PFSK-1 (cell line): Measurements from ENCODE around the gene PTPRN2.

Experiments used
- FOXP2 ChIP-seq: optimal IDR thresholded peaks from 2 replicates; pipeline ENCODE3; 2011; ENCODE audit warnings: borderline replicate concordance, control low read depth, inconsistent platforms; ENCODE audit not compliant: insufficient read depth; ENCODE audit errors: extremely low read length, extremely low read depth
- POLR2AphosphoS5 ChIP-seq: IDR thresholded peaks from 2 replicates; pipeline ENCODE4 v1.6.1; 2012; ENCODE audit warnings: low read depth, mild to moderate bottlenecking, control low read depth, low read length, moderate library complexity
- SIN3A ChIP-seq: IDR thresholded peaks from 2 replicates; pipeline ENCODE4 v1.6.1; 2012; ENCODE audit warnings: mild to moderate bottlenecking, low read length, moderate library complexity, borderline replicate concordance; ENCODE audit not compliant: insufficient read depth
- TAF1 ChIP-seq: IDR thresholded peaks from 2 replicates; pipeline ENCODE4 v1.6.1; 2012; ENCODE audit warnings: low read length, control low read depth, borderline replicate concordance; ENCODE audit not compliant: insufficient read depth
- TF ChIP-seq, protein P1 (sequence below), 2 experiments: IDR thresholded peaks; 2 replicates each; pipeline versions ENCODE4 v1.6.1 to v1.8.0; 2011 to 2012; ENCODE audit warnings: low read depth in 2 of 2, low read length in 2 of 2, control low read depth in 1 of 2, inconsistent platforms in 1 of 2, mild to moderate bottlenecking in 1 of 2, moderate library complexity in 1 of 2; ENCODE audit not compliant: insufficient read depth in 1 of 2

PTPRN2 gene

DNA sequence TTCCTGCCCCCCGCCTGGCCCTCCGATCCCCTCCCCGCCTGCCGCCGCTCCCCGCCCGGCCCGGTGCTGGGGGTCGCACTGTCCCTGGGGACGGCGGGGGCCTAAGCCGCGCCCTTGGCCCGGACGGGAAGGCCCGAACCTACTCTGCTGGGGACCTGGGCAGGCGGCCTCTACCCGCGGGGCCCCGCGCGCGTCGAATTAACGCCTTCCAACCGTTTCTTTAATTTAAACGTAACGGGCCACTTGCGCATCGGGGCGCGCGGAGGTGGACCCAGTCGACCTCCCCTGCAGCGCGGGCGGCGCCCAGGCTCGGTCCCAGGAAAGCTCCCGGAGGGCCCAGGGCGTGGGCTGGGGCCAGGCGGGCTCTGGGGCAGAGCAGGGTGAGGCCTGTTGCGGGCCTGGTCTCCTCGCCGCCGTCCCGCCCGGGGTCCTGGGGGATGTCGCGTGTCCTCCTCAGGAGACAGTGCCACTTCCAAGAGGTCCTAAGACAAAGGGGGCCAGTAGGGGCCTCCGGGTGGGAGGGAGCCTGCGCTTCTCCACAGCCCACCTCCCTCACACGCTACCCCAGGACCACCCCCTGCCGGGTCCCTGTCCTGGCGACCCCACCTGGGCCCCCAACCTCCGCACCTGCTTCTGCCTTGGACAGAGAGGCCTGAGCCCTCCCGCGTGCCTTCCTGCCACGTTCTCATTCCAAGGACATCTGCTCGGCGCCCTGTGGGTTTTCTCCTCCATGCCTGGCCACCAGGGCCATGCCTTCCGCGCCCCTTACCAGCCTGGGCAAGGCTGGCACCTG lies 658 bp upstream of the PTPRN2 start:
- TF ChIP-seq SIN3A: no peak
- TF ChIP-seq POLR2AphosphoS5: no peak
- no peak for TF ChIP-seq FOXP2
- TF ChIP-seq TAF1: no peak
- TF ChIP-seq, protein P1, sequence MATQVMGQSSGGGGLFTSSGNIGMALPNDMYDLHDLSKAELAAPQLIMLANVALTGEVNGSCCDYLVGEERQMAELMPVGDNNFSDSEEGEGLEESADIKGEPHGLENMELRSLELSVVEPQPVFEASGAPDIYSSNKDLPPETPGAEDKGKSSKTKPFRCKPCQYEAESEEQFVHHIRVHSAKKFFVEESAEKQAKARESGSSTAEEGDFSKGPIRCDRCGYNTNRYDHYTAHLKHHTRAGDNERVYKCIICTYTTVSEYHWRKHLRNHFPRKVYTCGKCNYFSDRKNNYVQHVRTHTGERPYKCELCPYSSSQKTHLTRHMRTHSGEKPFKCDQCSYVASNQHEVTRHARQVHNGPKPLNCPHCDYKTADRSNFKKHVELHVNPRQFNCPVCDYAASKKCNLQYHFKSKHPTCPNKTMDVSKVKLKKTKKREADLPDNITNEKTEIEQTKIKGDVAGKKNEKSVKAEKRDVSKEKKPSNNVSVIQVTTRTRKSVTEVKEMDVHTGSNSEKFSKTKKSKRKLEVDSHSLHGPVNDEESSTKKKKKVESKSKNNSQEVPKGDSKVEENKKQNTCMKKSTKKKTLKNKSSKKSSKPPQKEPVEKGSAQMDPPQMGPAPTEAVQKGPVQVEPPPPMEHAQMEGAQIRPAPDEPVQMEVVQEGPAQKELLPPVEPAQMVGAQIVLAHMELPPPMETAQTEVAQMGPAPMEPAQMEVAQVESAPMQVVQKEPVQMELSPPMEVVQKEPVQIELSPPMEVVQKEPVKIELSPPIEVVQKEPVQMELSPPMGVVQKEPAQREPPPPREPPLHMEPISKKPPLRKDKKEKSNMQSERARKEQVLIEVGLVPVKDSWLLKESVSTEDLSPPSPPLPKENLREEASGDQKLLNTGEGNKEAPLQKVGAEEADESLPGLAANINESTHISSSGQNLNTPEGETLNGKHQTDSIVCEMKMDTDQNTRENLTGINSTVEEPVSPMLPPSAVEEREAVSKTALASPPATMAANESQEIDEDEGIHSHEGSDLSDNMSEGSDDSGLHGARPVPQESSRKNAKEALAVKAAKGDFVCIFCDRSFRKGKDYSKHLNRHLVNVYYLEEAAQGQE (IDR thresholded peaks at IDR 0.05; ENCODE audit: insufficient read depth in 1 of 2, low read depth in 2 of 2, low read length in 2 of 2): no peak

DNA sequence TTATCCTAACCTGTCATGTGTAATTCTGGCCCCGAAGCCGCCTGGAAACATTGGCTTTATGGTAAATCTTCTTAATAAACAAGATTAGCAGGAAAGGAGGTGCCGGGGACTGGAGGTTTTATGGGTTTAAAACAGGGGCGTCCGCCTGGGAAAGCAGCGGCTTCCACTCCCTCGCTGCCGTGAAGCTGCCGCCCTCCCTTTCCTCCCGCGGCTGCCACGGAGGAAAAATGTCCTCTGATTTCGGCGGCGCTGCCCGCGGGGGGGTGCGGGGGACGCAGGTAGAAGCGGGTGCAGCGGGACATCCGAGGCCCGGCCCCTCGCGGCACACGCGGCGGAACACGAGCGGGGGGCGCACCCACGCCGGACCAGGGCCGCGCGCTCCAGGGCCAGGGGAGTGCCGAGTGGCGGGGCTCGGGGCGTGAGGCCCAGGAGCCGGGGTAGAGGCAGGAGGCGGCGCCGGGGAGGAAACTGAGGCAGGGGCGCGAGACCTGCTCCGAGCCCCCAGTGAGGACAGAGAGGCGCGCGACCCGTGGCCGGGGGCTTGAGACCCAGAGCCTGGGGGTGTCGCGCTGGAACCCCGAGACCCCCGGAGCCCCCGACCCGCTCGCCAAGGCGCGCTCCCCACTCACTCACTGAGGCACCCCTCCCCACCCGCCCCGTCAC lies 993 bp downstream of the PTPRN2 start:
- TF ChIP-seq TAF1 (no peak), POLR2AphosphoS5 (no peak), FOXP2 (no peak), SIN3A (no peak)
- TF ChIP-seq, protein P1 (IDR thresholded peaks at IDR 0.05; ENCODE audit: insufficient read depth in 1 of 2, low read depth in 2 of 2, low read length in 2 of 2): no peak

DNA sequence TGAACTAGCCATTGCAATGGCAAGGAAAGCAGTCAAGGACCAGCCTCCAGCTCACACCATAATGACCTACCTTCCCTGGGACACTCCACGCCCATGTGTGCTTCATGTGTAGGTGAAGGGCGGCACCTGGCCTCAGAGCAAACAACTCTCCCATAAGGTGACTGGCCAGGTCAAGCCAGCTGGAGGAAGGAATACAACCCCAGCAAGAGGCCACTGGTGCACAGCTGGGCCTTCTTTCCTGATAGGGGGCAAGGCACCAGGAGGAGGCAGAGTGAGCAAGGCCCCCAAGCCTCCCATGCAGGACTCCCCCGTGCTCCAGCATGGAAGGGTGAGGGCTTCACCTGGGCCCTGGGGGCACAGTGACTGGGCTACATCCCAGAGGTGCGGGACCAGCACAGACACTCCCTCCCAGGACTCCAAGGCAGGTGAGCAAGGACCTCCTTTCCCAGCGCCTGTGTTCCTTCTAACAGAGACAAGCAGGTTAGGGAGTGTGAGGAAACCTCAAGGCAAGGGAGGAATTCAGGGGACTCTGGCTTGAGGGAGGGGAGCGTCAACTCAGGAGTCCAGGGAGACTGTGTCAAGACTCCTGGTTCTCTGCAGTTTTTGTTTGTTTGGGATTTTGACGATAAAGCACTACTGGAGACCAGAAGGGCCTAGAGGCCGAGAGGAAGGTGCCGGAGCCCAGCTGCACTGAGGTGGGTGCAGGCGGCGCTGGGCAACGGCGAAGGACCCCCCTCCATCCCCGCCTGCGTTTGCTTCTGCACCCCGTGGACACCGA lies 1.7 kb downstream of the PTPRN2 start:
- TF ChIP-seq POLR2AphosphoS5 (no peak), TAF1 (no peak), SIN3A (no peak)

DNA sequence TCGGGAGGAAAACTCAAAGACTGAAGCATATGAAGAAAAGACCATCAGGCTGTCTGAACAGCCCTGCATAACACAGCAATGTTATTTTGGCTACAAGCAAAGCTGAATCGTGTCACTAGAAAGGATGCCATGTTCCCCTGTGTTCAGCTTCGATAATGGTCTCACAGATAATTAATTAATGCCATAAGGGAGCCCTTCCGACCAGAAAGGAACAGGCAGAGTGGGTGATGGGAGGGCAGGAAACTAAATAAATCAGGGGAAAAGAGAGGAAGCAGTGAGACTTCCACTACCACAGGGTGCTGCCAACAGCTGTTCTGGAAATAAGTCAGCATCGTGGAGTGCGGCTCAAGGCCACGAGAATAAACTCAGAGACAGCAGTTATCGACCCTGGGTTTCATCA lies 3.2 kb downstream of the PTPRN2 start:
- TF ChIP-seq TAF1 (no peak), POLR2AphosphoS5 (no peak), FOXP2 (no peak), SIN3A (no peak)
- TF ChIP-seq, protein P1 (IDR thresholded peaks at IDR 0.05; ENCODE audit: insufficient read depth in 1 of 2, low read depth in 2 of 2, low read length in 2 of 2): no peak

DNA sequence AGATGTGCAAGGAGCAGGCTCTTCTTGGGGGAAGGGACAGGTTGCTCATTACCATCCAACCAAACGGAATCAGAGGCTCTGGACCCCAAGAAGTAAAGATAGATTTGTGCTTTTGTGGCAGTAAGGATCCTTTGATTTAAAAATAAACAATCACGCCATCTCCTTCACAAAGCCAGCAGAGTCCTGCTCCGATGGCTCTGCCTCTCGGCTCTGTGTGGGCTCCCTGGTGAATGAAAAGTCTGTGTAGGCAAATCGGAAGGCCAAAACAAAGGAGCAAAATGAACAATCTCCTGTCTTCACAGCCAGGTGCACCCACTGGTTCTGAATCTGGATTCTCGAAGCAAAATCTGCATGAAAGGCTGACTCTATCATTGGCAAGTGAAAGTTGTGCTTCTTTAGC lies 3.8 kb downstream of the PTPRN2 start:
- TF ChIP-seq FOXP2 (no peak), TAF1 (no peak), SIN3A (no peak), POLR2AphosphoS5 (no peak)
- TF ChIP-seq, protein P1 (IDR thresholded peaks at IDR 0.05; ENCODE audit: insufficient read depth in 1 of 2, low read depth in 2 of 2, low read length in 2 of 2): no peak
